Sciatic nerve (tissue), 2 donors: ENCODE results near the gene RUFY3. TPM values are rescaled to one million over a fixed set of nuclear protein-coding genes. Genes with fewer than 3 reads are reported as not detected.
A peak's percentile ranks its signal among the peaks of the same experiment; 100 is the strongest.
"Not testable (repeated sequence)": the region's sequence is repeated elsewhere in the genome, so short reads cannot be mapped to it uniquely, and the experiment has no call there.

ENCODE experiments used
- ATAC-seq: fragments of 200-7000 bp; cut with Tn5 transposase; one replicate; pipeline ENCODE4 v1.9.1; 2020; ENCODE audit warnings: mild to moderate bottlenecking, moderate library complexity
- DNase-seq: peaks from one replicate; pipeline ENCODE4 v3.0.0-alpha.2; 2020; ENCODE audit warnings: low spot score
- intact Hi-C: fragments of 100-400 bp; cut with DNase I; formaldehyde crosslinking; loops from one replicate; pipeline ENCODE4 v1.14.2; 2022
- total RNA-seq: library from RNA; stranded (reverse); fragmentation: NEBNext Ultra II Directional; extraction: Animal tissue kit (Norgen Biotek cat#: 25700); gene quantifications from one replicate; pipeline ENCODE4 v1.2.1, GENCODE V29; 2021
- donor health status: DM: no; HTN: no; CAD: no.
- donor health status: DM: no; HTN: no; CAD: no.

Gene RUFY3
- total RNA-seq, 1 donor from 2014 or later = 109 TPM

- DNase-seq, ATAC-seq, intact Hi-C loops: not testable (repeated sequence)
Observed at GRCh38 chr4:70732878-70733277, 11.1 kb downstream of the RUFY3 start.

DNA sequence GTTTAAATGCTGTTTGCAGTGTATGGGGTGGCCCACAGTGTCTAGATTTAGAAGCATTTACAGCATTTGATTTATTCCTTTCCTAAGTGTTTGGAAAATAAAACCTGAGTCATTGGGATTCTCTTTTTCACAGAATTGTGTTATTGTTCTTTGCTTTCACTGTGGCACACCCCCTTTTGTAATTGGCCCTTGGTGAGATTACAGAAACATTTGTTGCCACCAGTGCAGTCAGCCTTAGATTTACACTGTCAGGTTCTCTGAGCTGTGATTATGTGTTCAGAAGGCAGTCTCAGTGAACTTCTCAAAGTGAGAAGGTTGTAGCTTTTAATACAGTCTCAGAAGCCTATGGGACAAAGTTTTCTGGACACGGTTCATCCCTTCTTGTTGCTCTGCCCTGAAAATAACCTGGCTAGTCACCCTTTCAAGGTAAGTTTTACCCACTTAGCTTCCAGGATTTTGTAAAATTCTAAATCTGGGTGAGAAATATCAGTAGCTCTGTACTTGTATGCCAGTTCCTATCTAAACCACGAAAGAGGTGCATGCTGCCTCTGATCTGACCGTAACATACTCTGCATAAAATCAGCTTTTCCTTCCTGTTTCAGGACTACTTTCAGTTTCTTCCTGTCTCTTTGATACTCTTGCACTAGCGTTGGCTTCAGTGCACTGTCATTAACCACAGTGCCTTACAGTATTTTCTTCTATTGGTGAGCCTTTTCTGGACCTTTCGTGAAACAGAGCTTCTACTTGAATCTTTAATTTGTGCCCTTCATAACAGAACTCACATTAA, 12.6 kb downstream of the RUFY3 start:
- intact Hi-C loops = no loop called here
- ATAC-seq (peak; percentile 92), DNase-seq (no peak)

DNA sequence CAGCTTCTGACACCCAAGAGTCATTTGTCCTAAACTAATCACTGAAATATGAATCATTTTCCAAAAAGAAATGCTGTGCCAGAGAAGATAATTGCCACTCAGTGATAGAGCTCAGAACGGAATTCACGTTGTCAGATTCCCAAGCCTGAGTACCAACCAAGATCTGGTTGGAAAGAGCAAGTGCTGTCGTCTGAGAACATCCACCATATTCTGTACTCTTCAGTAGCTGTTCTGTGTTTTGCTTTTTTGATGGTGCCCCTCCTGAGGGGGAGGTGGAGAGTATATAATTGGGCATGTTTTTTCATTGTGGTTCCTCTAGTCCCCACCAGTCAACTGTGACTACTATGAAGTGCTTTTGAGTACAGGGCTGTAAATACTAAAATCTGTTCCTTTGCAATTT, 13.2 kb downstream of the RUFY3 start:
- intact Hi-C loops = no loop called here

GRCh38 chr4:70735915-70736314, 14.2 kb downstream of the RUFY3 start:
- intact Hi-C loops, DNase-seq: not testable (repeated sequence)
- peak; percentile 55 for ATAC-seq

More for the DNA sequence above, 13.2 kb downstream of the RUFY3 start:
- DNase-seq (no peak), ATAC-seq (peak; percentile 31)

DNA sequence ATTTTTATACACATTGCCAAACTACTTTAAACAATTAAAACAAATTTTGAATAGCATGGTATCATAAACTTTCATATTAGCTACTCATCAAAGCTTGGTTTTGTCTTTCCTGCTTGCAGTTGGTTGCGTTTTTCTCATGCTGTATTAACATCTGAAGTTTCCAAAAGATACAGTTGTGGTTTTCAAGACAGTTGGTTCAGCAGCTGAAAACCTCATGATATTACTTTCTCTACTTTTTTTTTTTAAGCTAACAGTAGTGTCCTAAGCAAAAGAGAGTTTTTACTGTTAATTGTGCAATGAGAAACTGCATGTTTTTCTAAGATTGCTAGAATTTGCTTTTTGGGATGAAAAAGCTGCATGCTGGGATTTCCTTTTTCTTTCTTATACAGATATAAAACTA, 15.2 kb downstream of the RUFY3 start:
- ATAC-seq = no peak
- intact Hi-C loops = no loop called here

GRCh38 chr4:70737409-70737808, 15.6 kb downstream of the RUFY3 start:
- DNase-seq = no peak
- intact Hi-C loops = no loop called here
- ATAC-seq = no peak

More for the DNA sequence above, 15.2 kb downstream of the RUFY3 start:
- DNase-seq = no peak

- ATAC-seq = no peak
- intact Hi-C loops = no loop called here
- no peak for DNase-seq
Observed at GRCh38 chr4:70739496-70740337, 18.0 kb downstream of the RUFY3 start.

DNA sequence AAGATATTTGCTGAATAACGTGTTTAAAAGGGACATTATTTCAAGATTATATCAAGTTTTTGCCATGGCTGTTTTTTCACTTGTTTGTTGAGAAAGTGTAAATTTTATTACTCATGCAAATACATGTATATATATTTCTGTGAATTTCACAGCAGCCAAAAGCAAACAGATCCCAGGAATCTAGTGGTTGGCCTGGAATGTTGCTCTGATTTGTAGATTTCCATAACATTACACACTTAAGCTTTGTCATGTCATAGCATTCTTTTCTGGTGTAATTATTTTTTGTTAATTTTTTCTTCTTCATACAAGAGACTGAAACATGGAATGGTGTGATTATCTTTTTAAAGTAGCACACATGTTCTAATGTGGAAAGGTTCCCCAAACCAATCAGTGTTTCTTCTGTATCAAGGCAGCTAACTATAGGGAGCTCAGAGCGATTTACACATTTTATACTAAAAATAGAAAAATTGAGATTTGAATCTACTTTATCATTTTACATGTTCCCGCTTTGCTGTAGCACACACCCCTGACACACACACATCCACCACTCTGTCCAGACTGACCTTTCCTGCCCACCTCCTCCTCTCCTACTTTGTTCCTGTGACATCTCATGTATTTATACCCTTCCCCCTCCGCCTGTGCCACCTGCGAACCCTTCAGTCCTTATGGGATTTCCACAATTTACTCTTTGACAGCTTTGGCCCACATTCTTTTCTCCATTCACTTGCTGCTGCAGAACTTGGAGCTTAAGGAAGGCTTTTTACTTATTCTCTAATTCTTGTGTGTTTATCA, 20.3 kb downstream of the RUFY3 start:
- ATAC-seq (no peak), DNase-seq (no peak)
- intact Hi-C loops = no loop called here

DNA sequence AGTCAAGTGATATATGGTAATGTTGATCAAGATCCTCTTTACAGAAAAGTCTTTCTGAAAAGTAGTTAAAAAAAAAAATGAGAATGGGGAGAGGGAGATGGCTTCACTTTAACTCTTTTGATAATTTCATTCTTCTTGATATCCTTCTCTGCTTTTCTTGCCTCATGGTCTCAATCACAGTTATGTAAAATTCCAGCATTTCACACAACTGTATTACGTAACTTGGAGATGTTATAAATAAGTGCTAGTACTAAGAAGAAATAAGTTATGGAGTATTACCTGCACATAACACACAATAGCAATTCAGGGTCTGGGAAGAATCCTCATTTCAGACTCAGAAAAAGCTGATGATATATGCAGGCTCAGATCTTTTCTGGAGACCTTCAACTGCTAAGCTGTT, 22.0 kb downstream of the RUFY3 start:
- intact Hi-C loops = no loop called here
- ATAC-seq (no peak), DNase-seq (no peak)

DNA sequence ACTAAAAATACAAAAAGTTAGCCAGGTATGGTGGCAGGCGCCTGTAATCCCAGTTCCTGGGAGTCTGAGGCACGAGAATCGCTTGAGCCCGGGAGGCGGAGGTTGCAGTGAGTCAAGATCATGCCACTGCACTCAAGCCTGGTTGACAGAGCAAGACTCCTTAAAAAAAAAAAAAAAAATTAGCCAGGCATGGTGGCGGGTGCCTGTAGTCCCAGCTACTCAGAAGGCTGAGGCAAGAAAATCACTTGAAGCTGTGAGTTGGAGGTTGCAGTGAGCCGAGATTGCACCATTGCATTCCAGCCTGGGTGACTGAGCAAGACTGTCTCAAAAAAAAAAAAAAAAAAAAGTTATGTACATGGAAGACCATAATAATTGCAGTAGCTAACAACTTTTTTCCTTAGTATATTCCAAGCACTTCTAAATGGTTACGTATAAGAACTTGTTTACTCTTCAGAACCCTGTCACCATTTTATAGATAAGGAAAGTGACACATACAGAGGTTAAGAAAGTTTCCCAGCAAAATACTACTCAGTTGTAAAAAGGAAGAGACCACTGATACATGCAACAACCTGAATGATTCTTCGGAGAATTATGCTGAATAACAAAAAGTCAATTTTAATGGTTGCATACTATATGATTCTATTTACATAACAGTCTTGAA, 24.5 kb downstream of the RUFY3 start:
- ATAC-seq = no peak
- no peak for DNase-seq
- intact Hi-C loops = no loop called here

DNA sequence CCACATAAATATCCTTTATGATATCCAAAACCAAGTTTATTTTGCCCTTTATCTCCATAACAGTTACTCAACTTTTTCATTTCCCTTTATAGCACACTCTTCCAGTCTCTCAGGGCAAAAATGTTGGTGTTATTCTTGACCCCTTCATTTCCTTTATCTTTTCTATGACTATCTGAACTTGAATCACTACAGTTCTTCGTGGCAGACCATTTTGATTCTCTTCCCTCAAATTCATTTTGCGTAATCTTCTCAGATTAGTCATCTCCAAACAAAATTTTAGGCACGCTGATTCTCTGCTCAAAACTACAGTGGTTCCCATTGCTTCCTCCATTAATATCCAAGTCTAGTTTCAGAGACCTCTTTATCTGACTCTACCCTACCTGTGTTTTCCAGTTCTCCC, 26.1 kb downstream of the RUFY3 start:
- ATAC-seq (no peak), DNase-seq (no peak)
- intact Hi-C loops = no loop called here

DNA sequence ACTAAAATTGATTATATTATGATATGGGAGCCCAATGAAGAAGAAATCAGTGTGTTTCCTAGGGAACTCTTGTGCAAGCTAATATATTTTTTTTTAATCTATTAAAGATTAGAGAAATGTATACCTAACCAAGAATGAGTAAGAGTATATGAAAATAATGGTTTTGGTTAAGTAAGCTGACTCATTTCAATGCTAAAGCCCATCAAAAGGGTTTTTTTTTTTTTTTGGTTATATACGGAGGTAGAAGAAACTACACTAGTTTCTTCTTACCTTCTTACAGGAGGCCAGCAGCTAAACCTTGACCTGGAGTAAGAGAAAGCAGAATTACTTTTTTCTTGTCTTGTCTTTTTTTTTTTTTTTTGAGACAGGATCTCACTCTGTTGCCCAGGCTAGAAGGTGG, 27.5 kb downstream of the RUFY3 start:
- intact Hi-C loops = no loop called here
- DNase-seq (no peak), ATAC-seq (no peak)

GRCh38 chr4:70752236-70752635, 30.5 kb downstream of the RUFY3 start:
- ATAC-seq = no peak
- intact Hi-C loops = no loop called here
- DNase-seq = no peak

GRCh38 chr4:70753630-70754029, 31.9 kb downstream of the RUFY3 start:
- intact Hi-C loops = no loop called here
- no peak for ATAC-seq
- no peak for DNase-seq

- intact Hi-C loops = no loop called here
- ATAC-seq = no peak
Observed at GRCh38 chr4:70754470-70754869, 32.7 kb downstream of the RUFY3 start.

DNA sequence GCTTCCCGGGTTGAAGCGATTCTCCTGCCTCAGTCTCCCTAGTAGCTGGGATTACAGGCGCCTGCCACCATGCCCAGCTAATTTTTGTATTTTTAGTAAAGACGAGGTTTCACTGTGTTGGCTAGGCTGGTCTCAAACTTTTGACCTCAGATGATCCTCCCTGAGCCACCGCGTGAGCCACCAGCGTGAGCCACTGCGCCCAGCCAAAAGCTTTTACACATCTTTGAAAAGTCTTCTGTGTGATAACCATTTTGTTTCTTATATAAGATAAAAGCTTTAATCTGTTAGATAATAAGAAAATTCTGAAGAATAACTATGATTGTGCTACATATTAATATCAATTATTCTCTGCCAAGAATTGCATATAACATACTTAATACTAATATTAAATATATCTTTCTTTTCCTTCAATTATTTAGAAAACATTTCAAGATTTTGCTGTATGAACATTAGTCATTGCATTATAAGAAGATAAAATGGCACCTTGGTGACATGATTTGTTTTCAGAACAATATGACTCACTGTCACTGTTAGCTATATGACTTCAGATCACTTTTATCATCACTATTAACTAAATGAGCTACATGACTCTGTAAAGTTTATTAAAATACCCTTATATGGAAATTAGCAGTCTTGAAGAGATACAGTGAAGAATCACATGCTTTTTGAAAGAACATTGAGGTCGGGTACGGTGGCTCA, 33.4 kb downstream of the RUFY3 start:
- ATAC-seq = no peak
- DNase-seq = no peak
- intact Hi-C loops = no loop called here

More at GRCh38 chr4:70754470-70754869, 32.7 kb downstream of the RUFY3 start:
- no peak for DNase-seq

DNA sequence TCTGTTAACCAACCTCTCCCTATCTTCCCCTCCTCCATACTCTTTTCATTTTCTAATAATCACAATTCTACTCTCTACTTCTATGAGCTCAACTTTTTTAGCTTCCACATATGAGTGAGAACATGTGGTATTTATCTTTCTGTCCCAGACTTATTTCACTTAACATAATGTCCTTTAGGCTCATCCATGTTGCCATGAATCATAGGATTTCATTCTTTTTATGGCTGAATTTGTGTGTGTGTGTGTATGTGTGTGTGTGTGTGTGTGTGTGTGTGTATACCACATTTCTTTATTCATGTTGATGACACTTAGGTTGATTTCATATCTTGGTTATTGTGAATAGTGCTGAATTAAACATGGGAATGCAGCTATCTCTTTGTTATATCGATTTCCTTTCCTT, 37.4 kb downstream of the RUFY3 start:
- DNase-seq (no peak), ATAC-seq (no peak)
- intact Hi-C loops = no loop called here

DNA sequence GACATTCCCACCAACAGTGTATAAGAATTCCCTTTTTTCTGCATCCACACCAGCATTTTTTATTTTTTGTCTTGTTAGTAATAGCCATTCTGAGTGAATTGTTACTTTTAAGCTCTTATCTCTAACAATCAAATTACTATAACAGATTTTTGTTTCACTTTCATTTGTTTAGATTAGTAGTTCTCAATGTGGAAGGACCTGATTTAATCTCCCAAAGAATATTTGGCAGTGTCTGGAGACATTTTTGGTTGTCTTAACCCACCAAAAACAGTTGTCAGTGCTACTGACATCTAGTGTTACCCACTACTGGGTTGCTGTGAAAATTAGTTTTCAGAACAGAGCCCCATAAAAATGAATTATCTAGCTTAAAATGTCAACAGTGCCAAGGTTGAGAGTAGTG, 37.9 kb downstream of the RUFY3 start:
- intact Hi-C loops = no loop called here
- ATAC-seq (no peak), DNase-seq (no peak)
